Fibroblast of lung (primary cell): ENCODE results near the gene RPL19.

Source experiments
- EZH2 ChIP-seq: IDR thresholded peaks from 2 replicates; pipeline ENCODE4 v1.5.1; 2012; ENCODE audit warnings: low read length, control low read depth, mild to moderate bottlenecking; ENCODE audit errors: missing control alignments
- TF ChIP-seq, protein P1 (sequence below), 2 donors: IDR thresholded peaks in 1 of 2; conservative IDR thresholded peaks in 1 of 2; 1 replicate in 1 of 2; 2 replicates in 1 of 2; pipeline ENCODE4 v1.5.1; 2011 to 2012; ENCODE audit warnings: low read length in 2 of 2, control low read depth in 1 of 2, inconsistent platforms in 1 of 2, low read depth in 1 of 2, mild to moderate bottlenecking in 1 of 2

DNA sequence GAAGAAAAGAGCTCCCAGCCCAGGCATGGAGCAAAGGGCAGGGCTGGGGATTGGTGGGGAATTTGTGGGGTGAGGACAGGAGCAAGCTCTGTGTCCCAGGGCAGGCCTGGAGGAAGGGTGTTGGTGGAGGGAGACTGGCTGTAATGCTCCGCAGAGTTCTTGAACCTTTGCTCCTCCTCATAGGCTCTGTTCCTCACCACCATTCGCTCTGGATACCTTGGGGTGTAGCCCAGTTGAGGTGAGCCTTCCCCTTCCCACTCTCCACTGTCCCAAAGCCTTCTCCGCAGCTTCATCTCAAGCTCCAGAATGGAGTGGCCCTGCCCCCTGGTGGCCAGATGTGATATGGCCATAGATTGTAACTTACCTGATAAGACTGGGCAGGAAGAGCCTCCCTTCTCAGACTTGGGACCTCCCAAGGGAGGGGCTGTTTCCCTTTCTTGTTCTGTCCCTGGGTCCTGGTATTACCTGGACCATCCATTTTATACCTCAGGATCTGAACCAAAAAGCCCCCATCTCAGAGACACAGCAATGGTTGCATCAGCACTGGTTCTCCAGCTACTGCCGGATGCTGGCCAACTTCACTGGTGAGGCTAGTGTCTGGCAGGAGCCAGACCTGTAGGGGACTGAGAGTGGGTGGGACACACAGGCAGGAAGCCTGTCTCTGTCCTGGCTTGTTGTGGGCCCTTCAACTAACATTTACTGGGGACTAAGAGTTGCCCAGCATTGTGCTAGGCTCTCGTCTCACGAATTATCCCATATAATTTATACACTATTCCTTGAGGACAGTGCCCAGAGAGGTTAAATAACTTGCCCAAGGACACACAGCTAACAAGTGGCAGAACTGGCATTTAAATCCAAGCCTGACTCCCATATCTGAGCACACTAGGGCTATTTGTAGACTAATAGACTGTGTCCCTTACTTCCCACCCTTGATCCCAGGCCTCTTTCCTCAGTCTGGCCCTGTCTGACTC, 44.8 kb downstream of the RPL19 start:
- TF ChIP-seq, protein P1, sequence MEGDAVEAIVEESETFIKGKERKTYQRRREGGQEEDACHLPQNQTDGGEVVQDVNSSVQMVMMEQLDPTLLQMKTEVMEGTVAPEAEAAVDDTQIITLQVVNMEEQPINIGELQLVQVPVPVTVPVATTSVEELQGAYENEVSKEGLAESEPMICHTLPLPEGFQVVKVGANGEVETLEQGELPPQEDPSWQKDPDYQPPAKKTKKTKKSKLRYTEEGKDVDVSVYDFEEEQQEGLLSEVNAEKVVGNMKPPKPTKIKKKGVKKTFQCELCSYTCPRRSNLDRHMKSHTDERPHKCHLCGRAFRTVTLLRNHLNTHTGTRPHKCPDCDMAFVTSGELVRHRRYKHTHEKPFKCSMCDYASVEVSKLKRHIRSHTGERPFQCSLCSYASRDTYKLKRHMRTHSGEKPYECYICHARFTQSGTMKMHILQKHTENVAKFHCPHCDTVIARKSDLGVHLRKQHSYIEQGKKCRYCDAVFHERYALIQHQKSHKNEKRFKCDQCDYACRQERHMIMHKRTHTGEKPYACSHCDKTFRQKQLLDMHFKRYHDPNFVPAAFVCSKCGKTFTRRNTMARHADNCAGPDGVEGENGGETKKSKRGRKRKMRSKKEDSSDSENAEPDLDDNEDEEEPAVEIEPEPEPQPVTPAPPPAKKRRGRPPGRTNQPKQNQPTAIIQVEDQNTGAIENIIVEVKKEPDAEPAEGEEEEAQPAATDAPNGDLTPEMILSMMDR (conservative IDR thresholded peaks at IDR 0.05 in 1 of 2, IDR thresholded peaks at IDR 0.05 in 1 of 2; ENCODE audit: low read depth in 1 of 2, low read length in 2 of 2), result peak; percentile 87 to 96
- TF ChIP-seq EZH2, result no peak
